Right ventricle myocardium superior (tissue), 1 donor: ENCODE measurements around the gene FLVCR1. TPM values are rescaled to one million over a fixed set of nuclear protein-coding genes. Genes with fewer than 3 reads are reported as not detected.
A peak's percentile ranks its signal among the peaks of the same experiment; 100 is the strongest.
"Not testable (repeated sequence)": the region's sequence is repeated elsewhere in the genome, so short reads cannot be mapped to it uniquely, and the experiment has no call there.

Experiments used
- ATAC-seq: fragments of 200-7000 bp; cut with Tn5 transposase; one replicate; pipeline ENCODE4 v1.9.1; 2020; ENCODE audit warnings: mild to moderate bottlenecking; ENCODE audit not compliant: poor library complexity
- DNase-seq: peaks from one replicate; pipeline ENCODE4 v3.0.0-alpha.2; 2020
- intact Hi-C: fragments of 100-400 bp; cut with DNase I; formaldehyde crosslinking; loops from one replicate; pipeline ENCODE4 v1.11.2; 2022
- total RNA-seq: library from RNA; stranded (reverse); fragmentation: NEBNext Ultra II Directional; extraction: Animal tissue kit (Norgen Biotek cat#: 25700); gene quantifications from one replicate; pipeline ENCODE4 v1.2.1, GENCODE V29; 2021
- donor health status: DM: no; HTN: yes; CAD: no; lungs with severe emphysema.

Gene FLVCR1
- total RNA-seq, 1 donor from 2014 or later = 0.78 TPM

- DNase-seq (no peak), ATAC-seq (no peak)
- intact Hi-C loops = no loop called here
Measured at GRCh38 chr1:212856755-212857154, 1.3 kb upstream of the FLVCR1 start.

- peak; percentile 46 for DNase-seq
- ATAC-seq = peak; percentile 51
- intact Hi-C loops = no loop called here
Measured at GRCh38 chr1:212858461-212859265, 588 bp downstream of the FLVCR1 start.

- intact Hi-C loops = no loop called here
- ATAC-seq (no peak), DNase-seq (no peak)
Measured at GRCh38 chr1:212860713-212861581, 2.9 kb downstream of the FLVCR1 start.

GRCh38 chr1:212862111-212862690, 4.1 kb downstream of the FLVCR1 start:
- DNase-seq = no peak
- no peak for ATAC-seq
- intact Hi-C loops = no loop called here

GRCh38 chr1:212863345-212863744, 5.3 kb downstream of the FLVCR1 start:
- ATAC-seq, intact Hi-C loops, DNase-seq: not testable (repeated sequence)

GRCh38 chr1:212864201-212864600, 6.1 kb downstream of the FLVCR1 start:
- intact Hi-C loops = no loop called here
- DNase-seq (no peak), ATAC-seq (no peak)

- DNase-seq (no peak), ATAC-seq (no peak)
- intact Hi-C loops = no loop called here
Measured at GRCh38 chr1:212867192-212867591, 9.1 kb downstream of the FLVCR1 start.

GRCh38 chr1:212871976-212872375, 13.9 kb downstream of the FLVCR1 start:
- DNase-seq = no peak
- no peak for ATAC-seq
- intact Hi-C loops = no loop called here

GRCh38 chr1:212873518-212873917, 15.4 kb downstream of the FLVCR1 start:
- ATAC-seq (no peak), DNase-seq (no peak)
- intact Hi-C loops = no loop called here

GRCh38 chr1:212878418-212878817, 20.3 kb downstream of the FLVCR1 start:
- intact Hi-C loops = no loop called here
- DNase-seq (no peak), ATAC-seq (no peak)

GRCh38 chr1:212879947-212880690, 22.0 kb downstream of the FLVCR1 start:
- intact Hi-C loops = no loop called here
- ATAC-seq = no peak
- no peak for DNase-seq

- ATAC-seq (no peak), DNase-seq (no peak)
- intact Hi-C loops = no loop called here
Measured at GRCh38 chr1:212884592-212884991, 26.5 kb downstream of the FLVCR1 start.

GRCh38 chr1:212892108-212892507, 34.0 kb downstream of the FLVCR1 start:
- DNase-seq = no peak
- intact Hi-C loops = no loop called here
- ATAC-seq = no peak

- no peak for DNase-seq
- intact Hi-C loops = no loop called here
- no peak for ATAC-seq
Measured at GRCh38 chr1:212899845-212900244, 41.8 kb downstream of the FLVCR1 start.

- DNase-seq = no peak
- intact Hi-C loops = no loop called here
- no peak for ATAC-seq
Measured at GRCh38 chr1:212901290-212901689, 43.2 kb downstream of the FLVCR1 start.

- DNase-seq (no peak), ATAC-seq (no peak)
- intact Hi-C loops = no loop called here
Measured at GRCh38 chr1:212902054-212902453, 44.0 kb downstream of the FLVCR1 start.

GRCh38 chr1:212903664-212904063, 45.6 kb downstream of the FLVCR1 start:
- DNase-seq (no peak), ATAC-seq (no peak)
- intact Hi-C loops = no loop called here

- DNase-seq, ATAC-seq, intact Hi-C loops: not testable (repeated sequence)
Measured at GRCh38 chr1:212908071-212908470, 50.0 kb downstream of the FLVCR1 start.

GRCh38 chr1:212908971-212909370, 50.9 kb downstream of the FLVCR1 start:
- intact Hi-C loops = no loop called here
- ATAC-seq = no peak

More at GRCh38 chr1:212908971-212909370, 50.9 kb downstream of the FLVCR1 start:
- DNase-seq = no peak
